H1 (cell line): Measurements from ENCODE around the gene CTNNBL1. TPM values are rescaled to one million over a fixed set of nuclear protein-coding genes. Genes with fewer than 3 reads are reported as not detected.

Experiments used
- CTCF ChIA-PET: fragments of 300-600 bp; sonication (Branson Sonifier 250); formaldehyde crosslinking; loops from one replicate; lab custom pipeline; 2021; ENCODE audit not compliant: partially characterized antibody; lab: Charles Lee
- POLR2A ChIA-PET: fragments of 300-600 bp; sonication (Branson Sonifier 250); formaldehyde crosslinking; loops from one replicate; lab custom pipeline; 2021; ENCODE audit warnings: inconsistent platforms; ENCODE audit not compliant: partially characterized antibody; lab: Charles Lee
- DNase-seq, 2 experiments: peaks; one replicate each; pipeline versions ENCODE4 v3.0.0 to v3.0.0-alpha.2; 2010 to 2022; ENCODE audit warnings: low spot score in 2 of 2, low read depth in 1 of 2, mixed read lengths in 1 of 2
- FAIRE-seq: peaks from 2 replicates; lab custom pipeline; 2011; peaks lifted over from hg19 to GRCh38; lab: Jason Lieb, UNC
- H2AFZ ChIP-seq: 2 replicates; pipeline ENCODE4 v1.8.1; 2012; ENCODE audit warnings: low read length, inconsistent platforms
- H2AK5ac ChIP-seq: 2 replicates; pipeline ENCODE4 v1.6.1; 2013; ENCODE audit warnings: low read depth, low read length
- H2BK120ac ChIP-seq: replicated peaks from 2 replicates; pipeline ENCODE3; 2013; ENCODE audit warnings: low read depth, low read length, inconsistent platforms
- H2BK12ac ChIP-seq: 2 replicates; pipeline ENCODE4 v1.6.1; 2013; ENCODE audit warnings: low read depth, low read length
- H2BK15ac ChIP-seq: 2 replicates; pipeline ENCODE4 v1.6.1; 2013; ENCODE audit warnings: low read length
- H2BK20ac ChIP-seq: 2 replicates; pipeline ENCODE4 v1.6.1; 2013; ENCODE audit warnings: low read length
- H2BK5ac ChIP-seq: 2 replicates; pipeline ENCODE4 v1.6.1; 2013; ENCODE audit warnings: low read depth, low read length
- H3K14ac ChIP-seq: 2 replicates; pipeline ENCODE4 v1.6.1; 2013; ENCODE audit warnings: inconsistent platforms; ENCODE audit not compliant: insufficient read length
- H3K18ac ChIP-seq: 2 replicates; pipeline ENCODE4 v1.6.1; 2013; ENCODE audit warnings: low read length; ENCODE audit errors: extremely low read depth
- H3K23ac ChIP-seq: 2 replicates; pipeline ENCODE4 v1.6.1; 2013; ENCODE audit warnings: inconsistent platforms; ENCODE audit not compliant: insufficient read length
- H3K23me2 ChIP-seq: 2 replicates; pipeline ENCODE4 v1.6.1; 2013; ENCODE audit warnings: low read depth, low read length
- H3K27ac ChIP-seq: 2 replicates; pipeline ENCODE4 v1.6.1; 2011; ENCODE audit warnings: low read depth, low read length, inconsistent platforms
- H3K27me3 ChIP-seq, 4 experiments: replicated peaks in 1 of 4; 1 replicate in 1 of 4; 2 replicates in 3 of 4; pipeline versions ENCODE4 v1.6.1 to v1.8.1; 2011 to 2013; ENCODE audit warnings: low read length in 3 of 4, mild to moderate bottlenecking in 3 of 4, inconsistent platforms in 2 of 4, mixed read lengths in 2 of 4, moderate library complexity in 1 of 4; ENCODE audit not compliant: control insufficient read depth in 3 of 4, insufficient read depth in 3 of 4; ENCODE audit errors: extremely low read depth in 1 of 4
- H3K36me3 ChIP-seq, 4 experiments: 2 replicates each; pipeline versions ENCODE4 v1.6.1 to v1.8.1; 2011 to 2013; ENCODE audit warnings: mild to moderate bottlenecking in 4 of 4, low read length in 3 of 4, moderate library complexity in 2 of 4, control low read depth in 1 of 4, inconsistent platforms in 1 of 4; ENCODE audit not compliant: insufficient read depth in 4 of 4, control insufficient read depth in 2 of 4
- H3K4ac ChIP-seq: replicated peaks from 2 replicates; pipeline ENCODE3; 2013; ENCODE audit warnings: low read length, low read depth, mixed read lengths, inconsistent platforms; ENCODE audit not compliant: insufficient read length
- H3K4me1 ChIP-seq, 4 experiments: replicated peaks in 1 of 4; 1 replicate in 1 of 4; 2 replicates in 3 of 4; pipeline versions ENCODE4 v1.6.1 to v1.8.1; 2011 to 2013; ENCODE audit warnings: low read length in 3 of 4, inconsistent platforms in 2 of 4, mixed read lengths in 1 of 4; ENCODE audit not compliant: insufficient read depth in 4 of 4, control insufficient read depth in 3 of 4
- H3K4me2 ChIP-seq, 2 experiments: 2 replicates each; pipeline versions ENCODE4 v1.6.1 to v1.8.1; 2011 to 2013; ENCODE audit warnings: low read depth in 2 of 2, low read length in 2 of 2, control low read depth in 1 of 2, inconsistent platforms in 1 of 2, mild to moderate bottlenecking in 1 of 2; ENCODE audit not compliant: insufficient read depth in 1 of 2
- H3K4me3 ChIP-seq, 4 experiments: fragments of 200-600, 300-600 bp in 1 of 4; sonication (generic), shearing (Covaris generic), sonication (Bioruptor Twin) in 1 of 4; 2 replicates each; pipeline versions ENCODE4 v1.5.1 to v1.8.1; 2011 to 2016; ENCODE audit warnings: low read length in 4 of 4, low read depth in 3 of 4, control low read depth in 2 of 4, inconsistent platforms in 2 of 4, mild to moderate bottlenecking in 2 of 4, mixed read lengths in 1 of 4, moderate library complexity in 1 of 4; ENCODE audit not compliant: insufficient read depth in 2 of 4; ENCODE audit errors: extremely low read depth in 1 of 4
- H3K56ac ChIP-seq: replicated peaks from 2 replicates; pipeline ENCODE3; 2013; ENCODE audit warnings: low read depth, mild to moderate bottlenecking, mixed read lengths, low read length, inconsistent platforms; ENCODE audit not compliant: insufficient read length
- H3K79me1 ChIP-seq: 2 replicates; pipeline ENCODE4 v1.6.1; 2013; ENCODE audit warnings: low read depth, low read length, control low read depth
- H3K79me2 ChIP-seq, 2 experiments: 2 replicates each; pipeline versions ENCODE4 v1.6.1 to v1.8.1; 2012 to 2013; ENCODE audit warnings: low read length in 2 of 2, mild to moderate bottlenecking in 2 of 2, inconsistent platforms in 1 of 2; ENCODE audit not compliant: insufficient read depth in 2 of 2, control insufficient read depth in 1 of 2
- H3K9ac ChIP-seq, 4 experiments: replicated peaks in 1 of 4; 1 replicate in 1 of 4; 2 replicates in 3 of 4; pipeline versions ENCODE4 v1.6.1 to v1.8.1; 2011 to 2013; ENCODE audit warnings: low read depth in 3 of 4, low read length in 3 of 4, control low read depth in 2 of 4, mild to moderate bottlenecking in 2 of 4, moderate library complexity in 2 of 4, inconsistent platforms in 1 of 4; ENCODE audit errors: extremely low read depth in 1 of 4
- H3K9me3 ChIP-seq, 2 experiments: 2 replicates each; pipeline versions ENCODE4 v1.6.1 to v1.8.1; 2012 to 2013; ENCODE audit warnings: mild to moderate bottlenecking in 2 of 2, moderate library complexity in 2 of 2, control low read depth in 1 of 2, inconsistent platforms in 1 of 2, low read depth in 1 of 2, low read length in 1 of 2, mixed read lengths in 1 of 2; ENCODE audit not compliant: insufficient read depth in 2 of 2
- H4K20me1 ChIP-seq, 2 experiments: replicated peaks in 1 of 2; 2 replicates each; pipeline versions ENCODE3 to v1.8.1; 2011 to 2013; ENCODE audit warnings: inconsistent platforms in 2 of 2, low read length in 2 of 2, mild to moderate bottlenecking in 1 of 2; ENCODE audit not compliant: insufficient read depth in 2 of 2, control insufficient read depth in 1 of 2
- H4K5ac ChIP-seq: 2 replicates; pipeline ENCODE4 v1.6.1; 2013; ENCODE audit warnings: low read length, low read depth, mixed read lengths, inconsistent platforms; ENCODE audit not compliant: insufficient read length
- H4K8ac ChIP-seq: 2 replicates; pipeline ENCODE4 v1.8.0; 2013; ENCODE audit warnings: mild to moderate bottlenecking, moderate library complexity, low read length, inconsistent platforms; ENCODE audit not compliant: insufficient read depth; ENCODE audit errors: extremely low read depth
- H4K91ac ChIP-seq: replicated peaks from 2 replicates; pipeline ENCODE3; 2013; ENCODE audit warnings: low read length, mixed read lengths, inconsistent platforms; ENCODE audit not compliant: insufficient read length
- WGBS, 2 experiments: shearing (Covaris generic) in 1 of 2; methylation state at CpG; one replicate each; pipeline versions ENCODE4 v1.1.6 to v1.1.7; 2013 to 2015; ENCODE audit warnings: low lambda C conversion rate in 2 of 2, mixed read lengths in 2 of 2, inconsistent platforms in 1 of 2, low coverage in 1 of 2, missing lambda C conversion rate in 1 of 2; ENCODE audit not compliant: insufficient replicate concordance in 2 of 2, insufficient coverage in 1 of 2, insufficient read length in 1 of 2; ENCODE audit errors: extremely low coverage in 1 of 2, missing lambda C conversion rate in 1 of 2; 5-methylcytosine and 5-hydroxymethylcytosine counted together
- polyA plus RNA-seq, 7 experiments: library from polyadenylated mRNA; depleted of rRNA in 3 of 7; stranded (reverse) in 5 of 7; unstranded in 2 of 7; fragments of >200 nt in 5 of 7; fragments of 200-250 nt in 2 of 7; gene quantifications; 1 replicate in 5 of 7; 2 replicates in 1 of 7; 4 replicates in 1 of 7; pipeline versions ENCODE4 v1.2.1 to v1.2.3, GENCODE V29; 2011 to 2013; ENCODE audit warnings: missing spikeins in 2 of 7, mixed read lengths in 2 of 7
- total RNA-seq: library from RNA; stranded (reverse); fragmentation: NEBNext Ultra II Directional; extraction: Animal tissue kit (Norgen Biotek cat#: 25700); gene quantifications from 2 replicates; pipeline ENCODE4 v1.2.1, GENCODE V29; 2021

CTNNBL1 gene
- total and polyA plus RNA-seq, 2 of the 8 experiments (the other 6 are each of a cell fraction or from before 2014, with no cell fraction given): 19.6 to 81.6 TPM

DNA sequence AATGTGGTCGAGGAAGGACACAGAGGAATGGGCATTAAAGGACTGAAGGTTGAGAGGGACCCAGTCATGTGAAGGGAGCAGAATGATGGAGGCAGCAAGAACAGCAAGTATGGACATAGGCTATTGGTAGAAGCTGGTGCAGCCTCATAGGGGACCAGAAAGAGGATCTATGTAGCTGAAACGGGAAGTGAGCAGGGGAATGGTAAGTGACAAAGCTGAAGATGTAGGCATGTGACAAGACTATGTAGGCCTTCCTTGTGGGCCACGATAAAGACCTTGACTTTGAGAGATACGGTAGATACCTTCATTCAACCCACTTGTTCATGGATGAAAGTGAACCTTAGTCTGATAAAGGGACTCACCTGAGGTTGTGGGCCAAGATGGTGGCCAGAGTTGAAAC is 3.5 kb downstream of the CTNNBL1 start:
- Histone ChIP-seq H2AK5ac (no peak overlapping the region), H2BK20ac (no peak overlapping the region), H3K79me1 (peaks cover 12% of the 10 kb centered on the region), H2BK12ac (no peak overlapping the region), H3K4me2 (no peak overlapping the region), H3K23ac (no peak overlapping the region), H3K4me3 (no peak overlapping the region), H3K27ac (no peak overlapping the region), H4K20me1 (peaks cover 0 to 5% of the 10 kb centered on the region in 2 experiments), H3K56ac (no peak overlapping the region), H3K9ac (no peak overlapping the region), H3K27me3 (no peaks in the 10 kb centered on the region), H3K14ac (no peak overlapping the region), H4K8ac (no peak overlapping the region), H3K4ac (no peak overlapping the region), H2BK15ac (no peak overlapping the region), H2BK120ac (no peak overlapping the region), H2BK5ac (no peak overlapping the region), H3K9me3 (no peaks in the 10 kb centered on the region), H3K4me1 (peaks cover 0 to 4% (median 3%) of the 10 kb centered on the region in 4 experiments; a peak in 2 of 7 replicates), H2AFZ (no peak overlapping the region), H3K18ac (no peak overlapping the region), H3K36me3 (0 out of 8 replicates have a peak, but pooled peaks cover 0 to 2% (median 0%) of the 10 kb centered on the region in 4 experiments), H3K23me2 (peaks cover 8% of the 10 kb centered on the region), H4K5ac (no peak overlapping the region), H4K91ac (no peak overlapping the region), H3K79me2 (peaks cover 11 to 52% of the 10 kb centered on the region in 2 experiments; a peak in 3 of 4 replicates)
- ChIA-PET CTCF (no interaction called here), POLR2A (no interaction called here)
- DNase-seq: no peak
- no peak for FAIRE-seq
- WGBS, 2 experiments: 94% methylated on average over 4 of the region's 4 CpGs; no CpG with 5 or more reads in 1 of the 2 experiments
